H9 (cell line): ENCODE measurements around the gene KAZN. TPM values are rescaled to one million over a fixed set of nuclear protein-coding genes. Genes with fewer than 3 reads are reported as not detected.

ENCODE experiments used
- DNase-seq: peaks from one replicate; pipeline ENCODE4 v3.0.0-alpha.2; 2017
- H2AFZ ChIP-seq: one replicate; pipeline ENCODE4 v1.6.1; 2013; ENCODE audit warnings: mild to moderate bottlenecking, low read length, control low read depth, moderate library complexity
- H2AK5ac ChIP-seq: 2 replicates; pipeline ENCODE4 v1.6.1; 2013; ENCODE audit warnings: low read length, control low read depth, mixed read lengths; ENCODE audit not compliant: insufficient read length
- H2BK120ac ChIP-seq: one replicate; pipeline ENCODE4 v1.6.1; 2013; ENCODE audit warnings: low read depth, mild to moderate bottlenecking, low read length, control low read depth, inconsistent platforms; ENCODE audit not compliant: poor library complexity, severe bottlenecking
- H2BK12ac ChIP-seq: 2 replicates; pipeline ENCODE4 v1.6.1; 2013; ENCODE audit warnings: low read length, control low read depth, mixed read lengths, low read depth; ENCODE audit not compliant: insufficient read length
- H2BK15ac ChIP-seq: 2 replicates; pipeline ENCODE4 v1.6.1; 2013; ENCODE audit warnings: low read depth, low read length, control low read depth
- H2BK20ac ChIP-seq: one replicate; pipeline ENCODE4 v1.6.1; 2013; ENCODE audit warnings: low read depth, mild to moderate bottlenecking, low read length, control low read depth, inconsistent platforms; ENCODE audit not compliant: poor library complexity, severe bottlenecking
- H2BK5ac ChIP-seq: 2 replicates; pipeline ENCODE4 v1.6.1; 2013; ENCODE audit warnings: low read length, control low read depth, mixed read lengths; ENCODE audit not compliant: insufficient read length
- H3K14ac ChIP-seq: 2 replicates; pipeline ENCODE4 v1.6.1; 2013; ENCODE audit warnings: low read length, control low read depth; ENCODE audit not compliant: insufficient read depth
- H3K18ac ChIP-seq: 2 replicates; pipeline ENCODE4 v1.6.1; 2013; ENCODE audit warnings: low read depth, mild to moderate bottlenecking, mixed read lengths, low read length, control low read depth; ENCODE audit not compliant: insufficient read length
- H3K23ac ChIP-seq: 2 replicates; pipeline ENCODE4 v1.6.1; 2013; ENCODE audit warnings: low read length, control low read depth, mixed read lengths, low read depth; ENCODE audit not compliant: insufficient read length
- H3K23me2 ChIP-seq: 2 replicates; pipeline ENCODE4 v1.6.1; 2013; ENCODE audit warnings: low read depth, mild to moderate bottlenecking, mixed read lengths, low read length, control low read depth; ENCODE audit not compliant: insufficient read length, poor library complexity, severe bottlenecking
- H3K27ac ChIP-seq: 2 replicates; pipeline ENCODE4 v1.5.1; 2013; ENCODE audit warnings: low read length, control low read depth, mixed read lengths, low read depth; ENCODE audit not compliant: insufficient read length
- H3K27me3 ChIP-seq: 2 replicates; pipeline ENCODE4 v1.6.1; 2013; ENCODE audit warnings: low read length, control low read depth, inconsistent platforms; ENCODE audit not compliant: insufficient read depth
- H3K4ac ChIP-seq: 2 replicates; pipeline ENCODE4 v1.6.1; 2013; ENCODE audit warnings: low read depth, mild to moderate bottlenecking, control low read depth, inconsistent platforms, low read length, moderate library complexity
- H3K4me1 ChIP-seq: 2 replicates; pipeline ENCODE4 v1.6.1; 2013; ENCODE audit warnings: low read length, control low read depth, inconsistent platforms; ENCODE audit not compliant: insufficient read depth
- H3K4me2 ChIP-seq: 2 replicates; pipeline ENCODE4 v1.6.1; 2013; ENCODE audit warnings: low read length, control low read depth, mixed read lengths; ENCODE audit not compliant: insufficient read length, insufficient read depth
- H3K56ac ChIP-seq: 2 replicates; pipeline ENCODE4 v1.6.1; 2013; ENCODE audit warnings: low read depth, mild to moderate bottlenecking, mixed read lengths, low read length, control low read depth; ENCODE audit not compliant: insufficient read length
- H3K79me1 ChIP-seq: 2 replicates; pipeline ENCODE4 v1.6.1; 2013; ENCODE audit warnings: low read depth, mild to moderate bottlenecking, moderate library complexity, low read length, control low read depth, inconsistent platforms; ENCODE audit not compliant: insufficient read depth, poor library complexity, severe bottlenecking
- H3K79me2 ChIP-seq: 2 replicates; pipeline ENCODE4 v1.6.1; 2013; ENCODE audit warnings: low read length, control low read depth, inconsistent platforms; ENCODE audit not compliant: insufficient read depth
- H3K9ac ChIP-seq: 2 replicates; pipeline ENCODE4 v1.6.1; 2013; ENCODE audit warnings: low read length, control low read depth, mixed read lengths; ENCODE audit not compliant: insufficient read length; ENCODE audit errors: extremely low read depth
- H3K9me3 ChIP-seq: one replicate; pipeline ENCODE4 v1.6.1; 2013; ENCODE audit warnings: low read depth, low read length, inconsistent platforms; ENCODE audit not compliant: control insufficient read depth
- H3T11ph ChIP-seq: one replicate; pipeline ENCODE4 v1.6.1; 2013; ENCODE audit warnings: mild to moderate bottlenecking, low read length, control low read depth, inconsistent platforms
- H4K20me1 ChIP-seq: one replicate; pipeline ENCODE4 v1.6.1; 2013; ENCODE audit not compliant: control insufficient read depth, insufficient read length, insufficient read depth
- H4K5ac ChIP-seq: 2 replicates; pipeline ENCODE4 v1.6.1; 2013; ENCODE audit warnings: low read depth, mild to moderate bottlenecking, mixed read lengths, low read length, control low read depth; ENCODE audit not compliant: insufficient read length
- H4K8ac ChIP-seq: replicated peaks from 2 replicates; pipeline ENCODE4 v1.6.1; 2013; ENCODE audit warnings: low read length, control low read depth, mixed read lengths, low read depth; ENCODE audit not compliant: insufficient read length
- H4K91ac ChIP-seq: 2 replicates; pipeline ENCODE4 v1.6.1; 2013; ENCODE audit warnings: low read depth, mild to moderate bottlenecking, moderate library complexity, mixed read lengths, low read length, control low read depth; ENCODE audit not compliant: insufficient read length
- H3K27ac Mint-ChIP-seq, 3 experiments: 2 replicates in 2 of 3; 3 replicates in 1 of 3; pipeline ENCODE4 v1.8.0; 2020 to 2021; ENCODE audit warnings: mixed read lengths in 3 of 3, mild to moderate bottlenecking in 1 of 3, moderate library complexity in 1 of 3
- H3K27me3 Mint-ChIP-seq: 2 replicates; pipeline ENCODE4 v1.8.0; 2021; ENCODE audit warnings: low read depth, mild to moderate bottlenecking, moderate library complexity, mixed read lengths
- H3K36me3 Mint-ChIP-seq, 3 experiments: 2 replicates in 2 of 3; 3 replicates in 1 of 3; pipeline ENCODE4 v1.8.0; 2020 to 2021; ENCODE audit warnings: low read depth in 3 of 3, mixed read lengths in 3 of 3; ENCODE audit not compliant: insufficient read depth in 1 of 3
- H3K4me1 Mint-ChIP-seq, 2 experiments: 2 replicates each; pipeline ENCODE4 v1.8.0; 2020; ENCODE audit warnings: mixed read lengths in 2 of 2
- H3K4me3 Mint-ChIP-seq, 2 experiments: 2 replicates in 1 of 2; 3 replicates in 1 of 2; pipeline ENCODE4 v1.8.0; 2020 to 2021; ENCODE audit warnings: mild to moderate bottlenecking in 2 of 2, mixed read lengths in 2 of 2, moderate library complexity in 1 of 2
- H3K9me3 Mint-ChIP-seq, 2 experiments: 2 replicates in 1 of 2; 3 replicates in 1 of 2; pipeline ENCODE4 v1.8.0; 2020; ENCODE audit warnings: mild to moderate bottlenecking in 2 of 2, mixed read lengths in 2 of 2, moderate library complexity in 1 of 2
- CTCF ChIP-seq: fragments of 200-600 bp; sonication (generic); conservative IDR thresholded peaks from 3 replicates; pipeline ENCODE4 v1.8.0; 2021; ENCODE audit warnings: antibody characterized with exemption, mild to moderate bottlenecking
- WGBS: extraction: QIAGEN DNeasy Blood & Tissue Kit; methylation state at CpG from one replicate; pipeline ENCODE4 v1.1.7; 2013; ENCODE audit warnings: missing lambda C conversion rate, low lambda C conversion rate, mixed read lengths; ENCODE audit not compliant: insufficient read length; ENCODE audit errors: extremely low coverage; 5-methylcytosine and 5-hydroxymethylcytosine counted together
- total RNA-seq: library from RNA; stranded (reverse); gene quantifications from 2 replicates; pipeline ENCODE4 v1.2.1, GENCODE V29; 2021

Gene KAZN
- total RNA-seq, 1 experiment from 2014 or later: 7.6 TPM

GRCh38 chr1:14989931-14990728 lies 391.6 kb downstream of the KAZN start:
- no peaks in the 10 kb centered on the region for H3K9me3 Mint-ChIP-seq
- no peak overlapping the region for H2BK120ac ChIP-seq
- H2BK20ac ChIP-seq: no peak overlapping the region
- no peaks in the 10 kb centered on the region for H3K36me3 Mint-ChIP-seq
- no peaks in the 10 kb centered on the region for H3K79me2 ChIP-seq
- no peak for DNase-seq
- H2AFZ ChIP-seq: no peak overlapping the region
- H2BK5ac ChIP-seq: no peak overlapping the region
- H3K23me2 ChIP-seq: no peaks in the 10 kb centered on the region
- no peaks in the 10 kb centered on the region for H4K20me1 ChIP-seq
- no peak overlapping the region for H3K9ac ChIP-seq
- no peak overlapping the region for H2BK12ac ChIP-seq
- H3K56ac ChIP-seq: no peak overlapping the region
- H3K4me1 ChIP-seq: no peaks in the 10 kb centered on the region
- H3K14ac ChIP-seq: no peak overlapping the region
- H3K4me1 Mint-ChIP-seq: peaks cover 4 to 22% of the 10 kb centered on the region in 2 experiments
- H2AK5ac ChIP-seq: no peak overlapping the region
- no peak overlapping the region for H3T11ph ChIP-seq
- no peak overlapping the region for H3K23ac ChIP-seq
- no peak for TF ChIP-seq CTCF
- H2BK15ac ChIP-seq: no peak overlapping the region
- no peak overlapping the region for H3K4me2 ChIP-seq
- H3K27ac ChIP-seq: no peak overlapping the region
- no peak overlapping the region for H3K4ac ChIP-seq
- H3K27me3 Mint-ChIP-seq: no peaks in the 10 kb centered on the region
- H3K4me3 Mint-ChIP-seq: no peak overlapping the region
- no peak overlapping the region for H4K8ac ChIP-seq
- H3K79me1 ChIP-seq: no peaks in the 10 kb centered on the region
- no peaks in the 10 kb centered on the region for H3K9me3 ChIP-seq
- H3K27ac Mint-ChIP-seq: peak overlapping the region in 1 of 3 experiments; percentile 70; a peak in 2 of 7 replicates
- no CpG with 5 or more reads among the region's 12 CpGs for WGBS
- H3K18ac ChIP-seq: no peak overlapping the region
- H4K5ac ChIP-seq: no peak overlapping the region
- no peak overlapping the region for H4K91ac ChIP-seq
- H3K27me3 ChIP-seq: no peaks in the 10 kb centered on the region
